CD4-positive, alpha-beta T cell (primary cell): ENCODE results near the gene GP1BB. TPM values are rescaled to one million over a fixed set of nuclear protein-coding genes. Genes with fewer than 3 reads are reported as not detected.

Experiments
- ATAC-seq: fragments of 200-7000 bp; cut with Tn5 transposase; one replicate; pipeline ENCODE4 v1.10.0; 2022; ENCODE audit warnings: mild to moderate bottlenecking; ENCODE audit not compliant: poor library complexity
- CTCF ChIA-PET: fragments of 350-600 bp; sonication (Branson Sonifier 250); formaldehyde crosslinking; loops from one replicate; lab custom pipeline; 2021; ENCODE audit warnings: antibody characterized with exemption, inconsistent platforms; lab: Charles Lee
- POLR2A ChIA-PET: fragments of 350-600 bp; sonication (Branson Sonifier 250); formaldehyde crosslinking; loops from one replicate; lab custom pipeline; 2021; ENCODE audit warnings: antibody characterized with exemption, inconsistent platforms; lab: Charles Lee
- DNase-seq, 14 experiments: peaks; one replicate each; pipeline ENCODE4 v3.0.0-alpha.2; 2013 to 2020; ENCODE audit warnings: mixed read lengths in 2 of 14
- H3K27ac ChIP-seq, 2 donors: one replicate each; pipeline versions ENCODE4 v1.5.1 to v1.7.0; 2013; ENCODE audit warnings: low read length in 2 of 2, low read depth in 1 of 2, mild to moderate bottlenecking in 1 of 2
- H3K27me3 ChIP-seq, 2 experiments: 1 replicate in 1 of 2; 2 replicates in 1 of 2; pipeline versions ENCODE4 v1.6.1 to v1.7.0; 2013; ENCODE audit warnings: low read length in 2 of 2, control low read depth in 1 of 2, mild to moderate bottlenecking in 1 of 2, moderate library complexity in 1 of 2; ENCODE audit not compliant: insufficient read depth in 2 of 2, control insufficient read depth in 1 of 2
- H3K36me3 ChIP-seq: one replicate; pipeline ENCODE4 v1.6.1; 2013; ENCODE audit warnings: low read length, control low read depth; ENCODE audit not compliant: insufficient read depth
- H3K4me1 ChIP-seq: one replicate; pipeline ENCODE4 v1.6.1; 2013; ENCODE audit warnings: low read length, control low read depth; ENCODE audit not compliant: insufficient read depth
- H3K4me3 ChIP-seq: one replicate; pipeline ENCODE4 v1.5.1; 2013; ENCODE audit warnings: mild to moderate bottlenecking, low read length, moderate library complexity
- H3K9me3 ChIP-seq, 2 experiments: 1 replicate in 1 of 2; 2 replicates in 1 of 2; pipeline versions ENCODE4 v1.6.1 to v1.7.0; 2013; ENCODE audit warnings: low read length in 2 of 2, mild to moderate bottlenecking in 2 of 2, control low read depth in 1 of 2, moderate library complexity in 1 of 2; ENCODE audit not compliant: control insufficient read depth in 1 of 2, insufficient read depth in 1 of 2
- H3K27ac Mint-ChIP-seq: one replicate; pipeline ENCODE4 v1.8.0; 2020; ENCODE audit warnings: mixed read lengths
- H3K27me3 Mint-ChIP-seq: one replicate; pipeline ENCODE4 v1.8.0; 2021; ENCODE audit warnings: mixed read lengths
- H3K36me3 Mint-ChIP-seq: one replicate; pipeline ENCODE4 v1.8.0; 2021; ENCODE audit warnings: low read depth, mixed read lengths
- H3K4me1 Mint-ChIP-seq: one replicate; pipeline ENCODE4 v1.8.0; 2021; ENCODE audit warnings: low read depth, mixed read lengths
- H3K4me3 Mint-ChIP-seq: one replicate; pipeline ENCODE4 v1.8.0; 2020; ENCODE audit warnings: mild to moderate bottlenecking, mixed read lengths
- H3K9me3 Mint-ChIP-seq: one replicate; pipeline ENCODE4 v1.8.0; 2020; ENCODE audit warnings: mixed read lengths
- CTCF ChIP-seq: fragments of 200-600 bp; IDR thresholded peaks from one replicate; pipeline ENCODE4 v1.8.0; 2022; ENCODE audit warnings: antibody characterized with exemption, mild to moderate bottlenecking
- intact Hi-C, 2 experiments: fragments of 100-400 bp; cut with DNase I in 1 of 2; cut with micrococcal nuclease in 1 of 2; formaldehyde crosslinking; loops; one replicate each; pipeline versions ENCODE4 v1.15.1 to v1.9.0; 2023 to 2025; cut with DNase I, micrococcal nuclease
- total RNA-seq, 174 experiments: library from RNA in 2 of 174; stranded (reverse) in 2 of 174; gene quantifications; one replicate each; pipeline ENCODE4 v1.2.3 and lab custom pipeline; 2021 to 2026

The GP1BB gene
- total RNA-seq, 2 experiments from 2014 or later: 0.22 TPM; not detected in 1

- H3K27ac ChIP-seq: no peak overlapping the region
- CTCF ChIA-PET: no interaction called here
- H3K27ac Mint-ChIP-seq: no peak overlapping the region
Measured at GRCh38 chr22:19772422-19772672, 49.0 kb downstream of the GP1BB start.

GRCh38 chr22:19772673-19773469 is 49.5 kb downstream of the GP1BB start:
- ChIA-PET POLR2A (no interaction called here), CTCF (no interaction called here)
- Mint-ChIP-seq H3K9me3 (no peaks in the 10 kb centered on the region), H3K27ac (no peak overlapping the region), H3K27me3 (peaks cover 69% of the 10 kb centered on the region), H3K4me1 (peaks cover 9% of the 10 kb centered on the region), H3K36me3 (no peaks in the 10 kb centered on the region), H3K4me3 (no peak overlapping the region)
- Histone ChIP-seq H3K9me3 (peaks cover 0 to 17% of the 10 kb centered on the region in 2 experiments), H3K27ac (no peak overlapping the region), H3K4me1 (peaks cover 8% of the 10 kb centered on the region), H3K36me3 (no peaks in the 10 kb centered on the region), H3K27me3 (peaks cover 52 to 58% of the 10 kb centered on the region in 2 experiments), H3K4me3 (no peak overlapping the region)
- ATAC-seq (no peak), DNase-seq (no peak)
- no peak for TF ChIP-seq CTCF
- intact Hi-C loops: no loop called here

More at GRCh38 chr22:19772422-19772672, 49.0 kb downstream of the GP1BB start:
- no peak for TF ChIP-seq CTCF
- Histone ChIP-seq H3K4me1 (peaks cover 13% of the 10 kb centered on the region), H3K27me3 (peaks cover 57 to 64% of the 10 kb centered on the region in 2 experiments), H3K9me3 (peaks cover 0 to 23% of the 10 kb centered on the region in 2 experiments), H3K36me3 (no peaks in the 10 kb centered on the region), H3K4me3 (no peak overlapping the region)
- H3K9me3 Mint-ChIP-seq: no peaks in the 10 kb centered on the region
- intact Hi-C loops: no loop called here
- POLR2A ChIA-PET: no interaction called here
- DNase-seq (no peak), ATAC-seq (no peak)
- no peak overlapping the region for H3K4me3 Mint-ChIP-seq
- H3K27me3 Mint-ChIP-seq: peaks cover 75% of the 10 kb centered on the region
- peaks cover 13% of the 10 kb centered on the region for H3K4me1 Mint-ChIP-seq
- no peaks in the 10 kb centered on the region for H3K36me3 Mint-ChIP-seq

- Mint-ChIP-seq H3K4me3 (no peak overlapping the region), H3K27me3 (peaks cover 62% of the 10 kb centered on the region), H3K4me1 (peaks cover 9% of the 10 kb centered on the region), H3K36me3 (no peaks in the 10 kb centered on the region), H3K27ac (no peak overlapping the region), H3K9me3 (no peaks in the 10 kb centered on the region)
- H3K27me3 ChIP-seq: peaks cover 45 to 51% of the 10 kb centered on the region in 2 experiments
- POLR2A ChIA-PET: no interaction called here
- TF ChIP-seq CTCF: no peak
- intact Hi-C loops: no loop called here
- CTCF ChIA-PET: no interaction called here
- no peak overlapping the region for H3K27ac ChIP-seq
- DNase-seq (no peak), ATAC-seq (no peak)
- no peak overlapping the region for H3K4me3 ChIP-seq
- peaks cover 5% of the 10 kb centered on the region for H3K4me1 ChIP-seq
- peaks cover 0 to 12% of the 10 kb centered on the region in 2 experiments for H3K9me3 ChIP-seq
- no peaks in the 10 kb centered on the region for H3K36me3 ChIP-seq
Measured at GRCh38 chr22:19773470-19774040, 50.2 kb downstream of the GP1BB start.

Other genes with a start within 250 kb of the GP1BB start
- gene UFD1, start 244.3 kb upstream of the GP1BB start, total RNA-seq: 10 to 100 TPM; 68.5 to 77.4 TPM
- under 1 TPM; 0.75 to 0.82 TPM for gene CDC45, start 243.6 kb upstream of the GP1BB start, total RNA-seq
- not detected for gene CLDN5, start 199.1 kb upstream of the GP1BB start, total RNA-seq
- under 1 TPM; 0.71 to 0.75 TPM for gene SEPTIN5, start 9.0 kb upstream of the GP1BB start, total RNA-seq
- gene TBX1, start 37.2 kb downstream of the GP1BB start, total RNA-seq: not detected
- gene GNB1L, start 131.3 kb downstream of the GP1BB start, total RNA-seq: 1 to 10 TPM; 3.0 to 6.5 TPM
- gene RTL10, start 131.3 kb downstream of the GP1BB start, total RNA-seq: 10 to 100 TPM; 24.7 TPM
- 10 to 100 TPM; 11.3 to 11.4 TPM for gene COMT, start 218.2 kb downstream of the GP1BB start, total RNA-seq
- 10 to 100 TPM; 18.6 to 19.5 TPM for gene TXNRD2, start 218.3 kb downstream of the GP1BB start, total RNA-seq